HG03432 (cell line): Measurements from ENCODE around the gene TCF3.
"Not testable (repeated sequence)": the region's sequence is repeated elsewhere in the genome, so short reads cannot be mapped to it uniquely, and the experiment has no call there.

Experiments
- ATAC-seq: cut with Tn5 transposase; IDR thresholded peaks from one replicate; pipeline ENCODE4 v1.9.1; 2021; ENCODE audit warnings: mild to moderate bottlenecking, moderate library complexity; ENCODE audit not compliant: unreplicated experiment

Gene TCF3

GRCh38 chr19:1653300-1653628 lies 849 bp upstream of the TCF3 start:
- no peak for ATAC-seq

GRCh38 chr19:1651568-1652291 lies 685 bp downstream of the TCF3 start:
- ATAC-seq = peak; percentile 3

- ATAC-seq = no peak
Measured at GRCh38 chr19:1650650-1651567, 1.5 kb downstream of the TCF3 start.

DNA sequence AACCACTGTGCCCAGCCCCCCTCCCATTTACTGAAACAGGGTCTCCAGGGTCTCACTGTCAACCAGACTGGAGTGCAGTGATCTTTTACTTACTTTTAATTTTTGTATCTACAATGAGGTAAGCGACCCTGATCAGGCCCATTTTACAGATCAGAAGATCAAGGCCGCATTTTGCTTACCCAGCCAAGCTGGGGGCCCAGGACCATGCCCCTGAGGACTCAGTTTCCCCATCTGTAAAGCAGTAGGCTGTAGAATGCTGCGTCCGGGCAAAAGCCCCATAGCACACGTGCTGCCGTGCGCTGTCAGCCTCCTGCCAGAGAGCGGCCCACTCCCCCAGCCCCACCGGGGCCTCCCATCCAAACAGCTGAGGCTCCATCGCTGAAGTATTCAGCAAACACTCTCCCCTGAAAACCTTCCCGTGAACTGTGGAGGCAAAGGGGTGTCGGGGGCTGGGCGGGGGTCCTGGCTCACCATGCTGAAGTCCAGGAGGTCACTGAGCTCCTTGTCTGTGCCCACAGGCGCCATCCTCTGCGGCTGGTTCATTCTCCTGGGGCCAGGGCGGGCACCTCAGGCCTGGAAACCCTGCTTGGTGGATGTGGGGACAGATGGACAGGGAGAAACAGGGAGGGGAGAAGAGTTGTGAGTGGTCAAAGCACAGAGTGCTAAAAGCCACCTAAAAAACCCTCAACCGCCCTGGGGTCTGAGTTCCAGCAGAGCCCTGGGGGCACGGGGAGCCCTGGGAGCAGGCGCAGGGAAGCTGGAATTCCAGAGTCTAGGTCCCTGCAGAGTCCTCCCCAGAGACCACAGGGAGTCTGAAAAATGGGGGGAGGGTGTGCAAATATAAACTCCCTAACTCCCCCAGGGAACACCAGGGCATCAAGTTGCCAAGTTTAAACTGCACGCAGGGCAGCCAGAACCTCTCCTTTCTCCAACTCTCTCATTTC lies 2.4 kb downstream of the TCF3 start:
- no peak for ATAC-seq

GRCh38 chr19:1648920-1649541 lies 3.4 kb downstream of the TCF3 start:
- peak; percentile 2 for ATAC-seq

- ATAC-seq = peak; percentile 31
Measured at GRCh38 chr19:1648459-1648849, 4.0 kb downstream of the TCF3 start.

GRCh38 chr19:1647501-1648458 lies 4.6 kb downstream of the TCF3 start:
- ATAC-seq = no peak

DNA sequence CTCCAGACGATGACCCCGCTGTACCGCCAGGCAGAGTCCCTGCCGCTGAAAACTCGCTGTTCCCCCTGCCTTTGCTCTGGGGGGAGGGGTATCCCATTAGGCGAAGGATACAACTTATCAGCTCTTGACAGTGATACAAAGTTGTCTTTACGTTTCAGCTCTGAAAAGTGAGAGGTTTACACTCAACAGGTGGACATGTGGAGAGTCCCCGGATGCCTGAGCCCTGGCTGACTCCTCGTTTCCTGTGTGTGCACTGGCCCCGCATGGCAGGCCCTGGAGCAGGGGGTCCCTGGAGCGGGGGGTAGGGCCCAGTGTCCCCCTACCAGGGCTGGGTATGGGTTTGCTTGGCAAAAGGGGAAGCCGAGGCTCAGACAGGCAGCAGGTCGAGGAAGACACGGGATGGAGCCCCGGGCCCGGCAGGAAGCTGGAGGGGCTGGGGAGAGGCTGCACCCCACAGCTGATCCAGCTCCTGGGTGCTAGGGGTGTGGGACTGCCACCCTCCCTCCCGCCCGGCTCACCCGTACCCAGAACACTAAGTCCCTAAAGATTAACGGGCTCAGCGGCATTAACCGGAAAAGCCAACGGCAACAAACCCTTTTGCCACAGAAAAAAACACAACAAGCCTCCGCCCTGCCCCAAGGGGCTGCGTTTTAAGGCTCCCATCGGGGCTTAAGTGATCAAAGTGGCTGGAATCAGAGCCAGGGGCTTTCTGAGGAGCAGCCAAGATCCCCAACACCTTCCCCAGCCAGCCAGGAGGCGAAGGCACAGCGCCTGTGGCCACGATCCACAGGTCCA lies 5.6 kb downstream of the TCF3 start:
- ATAC-seq = no peak

DNA sequence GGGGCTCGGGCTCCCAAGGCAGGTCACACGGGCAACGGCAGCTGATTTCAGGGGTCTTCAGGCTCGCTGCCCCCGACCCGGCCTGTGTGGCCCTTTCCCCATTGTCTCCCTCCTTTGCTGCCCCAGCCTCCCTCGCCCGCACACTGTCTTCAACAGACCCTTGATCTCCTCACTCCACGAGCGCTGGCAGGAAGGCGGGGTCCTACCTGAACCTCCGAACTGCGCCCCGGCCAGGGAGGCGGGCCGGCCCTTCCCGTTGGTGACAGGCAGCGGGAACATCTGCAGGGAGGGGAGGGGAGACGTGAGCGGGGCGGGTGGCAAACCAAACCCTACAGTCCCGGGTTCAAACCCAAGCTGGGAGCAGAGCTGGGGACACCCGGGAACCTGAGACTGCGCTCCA lies 6.3 kb downstream of the TCF3 start:
- ATAC-seq = no peak

DNA sequence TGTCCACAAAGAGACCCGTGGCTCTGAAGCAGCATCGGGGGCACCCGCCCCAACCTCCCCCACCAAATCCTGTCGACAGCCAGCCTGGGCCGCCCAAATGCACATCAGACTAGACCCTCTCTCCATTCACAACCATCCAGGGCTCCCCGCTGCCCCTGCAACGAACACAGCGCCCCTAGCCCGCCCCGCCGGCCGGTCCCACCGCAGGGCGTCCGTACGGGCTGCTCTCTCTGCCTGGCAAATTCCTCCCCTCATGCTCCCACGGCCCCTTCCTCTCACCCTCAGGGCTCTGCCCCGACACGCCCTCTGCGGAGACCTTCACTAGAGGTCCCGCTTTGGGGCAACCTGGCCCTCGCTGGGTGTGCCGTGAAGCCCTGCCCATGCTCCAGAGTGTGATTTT lies 7.1 kb downstream of the TCF3 start:
- ATAC-seq = no peak

- ATAC-seq = no peak
Measured at GRCh38 chr19:1644070-1644469, 8.3 kb downstream of the TCF3 start.

DNA sequence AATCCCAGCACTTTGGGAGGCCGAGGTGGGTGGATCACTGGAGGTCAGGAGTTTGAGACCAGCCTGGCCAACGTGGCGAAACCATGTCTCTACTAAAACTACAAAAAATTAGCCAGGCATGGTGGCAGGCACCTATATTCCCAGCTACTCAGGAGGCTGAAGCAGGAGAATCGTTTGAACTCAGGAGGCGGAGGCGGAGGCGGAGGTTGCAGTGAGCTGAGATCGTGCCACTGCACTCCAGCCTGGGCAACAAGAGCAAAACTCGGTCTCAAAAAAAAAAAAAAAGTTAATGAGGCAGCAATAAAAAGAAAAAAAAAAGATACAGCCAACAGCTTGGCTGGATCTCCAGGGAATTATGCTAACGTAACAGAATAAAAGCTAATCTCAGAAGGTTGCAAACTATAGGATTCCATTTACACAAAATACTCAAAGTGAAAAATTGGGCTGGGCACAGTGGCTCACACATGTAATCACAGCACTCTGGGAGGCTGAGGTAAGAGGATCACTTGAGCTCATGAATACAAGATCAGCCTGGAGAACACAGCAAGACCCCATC lies 11.4 kb downstream of the TCF3 start:
- not testable (repeated sequence) for ATAC-seq

DNA sequence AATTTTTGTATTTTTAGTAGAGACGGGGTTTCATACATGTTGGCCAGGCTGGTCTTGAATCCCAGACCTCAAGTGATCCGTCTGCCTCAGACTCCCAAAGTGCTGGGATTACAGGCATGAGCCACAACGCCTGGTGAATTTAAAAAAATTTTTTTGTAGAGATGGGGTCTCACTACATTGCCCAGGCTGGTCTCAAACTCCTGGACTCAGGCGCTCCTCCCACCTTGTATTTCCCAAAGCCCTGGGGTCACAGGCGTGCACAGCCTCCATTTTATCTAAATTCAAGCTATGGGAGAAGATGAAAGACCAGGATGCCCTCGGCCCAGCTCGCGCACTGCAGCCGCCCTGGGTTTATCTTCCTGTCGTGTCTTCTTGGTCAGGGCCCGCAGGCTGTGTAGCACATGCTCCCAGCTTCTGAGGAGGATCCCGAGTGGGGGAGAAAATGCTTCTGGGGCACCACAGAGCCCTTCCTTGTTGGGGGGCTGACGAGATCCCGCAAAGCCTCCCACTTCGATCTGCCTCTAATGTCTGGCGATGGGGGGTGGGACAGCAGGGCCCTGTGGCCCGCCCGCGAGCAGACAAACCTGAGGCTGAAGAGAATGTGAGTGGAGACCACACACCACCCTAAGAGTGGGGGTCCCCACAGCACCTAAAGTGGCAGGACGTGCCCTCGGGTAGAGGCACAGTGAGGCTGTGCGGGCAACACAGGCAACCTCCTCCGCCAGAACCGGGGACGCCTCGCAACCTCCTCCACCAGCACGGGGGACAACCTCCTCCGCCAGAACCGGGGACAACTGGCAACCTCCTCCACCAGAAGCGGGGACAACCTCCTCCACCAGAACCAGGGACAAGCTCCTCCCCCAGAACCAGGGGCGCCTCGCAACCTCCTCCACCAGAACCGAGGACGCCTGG lies 15.8 kb downstream of the TCF3 start:
- no peak for ATAC-seq

DNA sequence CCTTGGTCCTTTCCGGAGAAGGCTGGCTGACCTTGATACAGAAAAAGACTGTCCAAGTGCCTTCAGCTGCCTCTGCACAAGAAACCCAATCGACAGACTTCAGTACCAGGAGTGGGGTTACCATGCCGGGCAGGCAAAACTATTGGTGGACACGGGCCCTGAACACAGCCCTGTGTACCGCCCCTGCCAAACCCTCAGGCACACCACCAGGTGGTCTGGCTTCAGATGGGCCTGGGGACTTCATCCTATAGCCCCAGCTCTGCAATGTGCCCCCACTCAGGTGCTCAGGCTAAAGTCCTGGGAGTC lies 17.5 kb downstream of the TCF3 start:
- no peak for ATAC-seq

- no peak for ATAC-seq
Measured at GRCh38 chr19:1634242-1634937, 18.0 kb downstream of the TCF3 start.

DNA sequence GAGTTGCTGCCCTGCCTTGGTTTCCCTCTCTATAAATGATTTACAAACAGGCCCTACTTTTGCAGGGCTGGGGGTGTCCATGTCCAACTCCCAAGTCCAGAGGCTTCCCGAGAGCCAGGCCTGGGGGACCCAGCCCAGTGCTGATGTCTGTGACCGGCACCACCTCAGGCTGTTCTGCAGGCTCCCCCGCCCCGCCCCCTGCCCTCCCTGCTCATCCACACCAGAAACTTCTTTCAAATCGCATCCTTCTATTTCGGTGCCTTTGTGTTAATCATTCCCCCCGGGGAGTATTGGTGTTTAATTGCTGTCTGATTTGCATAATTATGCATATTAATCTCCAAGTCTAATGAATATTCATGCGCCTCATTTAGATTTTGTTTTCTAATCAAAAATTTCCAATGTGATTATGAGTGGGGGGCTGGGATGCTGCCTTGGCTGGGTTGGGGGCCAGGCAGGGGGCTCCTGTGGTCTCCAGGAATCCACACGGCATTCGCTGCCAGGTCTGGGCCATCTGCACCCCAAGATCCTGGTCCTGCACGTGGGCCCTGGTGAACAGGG lies 19.1 kb downstream of the TCF3 start:
- ATAC-seq = no peak
